ENCODE results near the gene KLHDC4. TPM values are rescaled to one million over a fixed set of nuclear protein-coding genes. Genes with fewer than 3 reads are reported as not detected.

KLHDC4 gene
- total and polyA plus RNA-seq, 7 donors: 12.7 to 71.0 (median 25.5) TPM

GRCh38 chr16:87680272-87680644, 85.5 kb downstream of the KLHDC4 start:
- intact Hi-C loops (cut with DNase I): no loop called here
- TF ChIP-seq POLR2A (IDR thresholded peaks at IDR 0.05) (no peak), EP300 (IDR thresholded peaks at IDR 0.05) (no peak), CTCF (IDR thresholded peaks at IDR 0.05) (no peak), POLR2AphosphoS5 (IDR thresholded peaks at IDR 0.05) (no peak)

DNA sequence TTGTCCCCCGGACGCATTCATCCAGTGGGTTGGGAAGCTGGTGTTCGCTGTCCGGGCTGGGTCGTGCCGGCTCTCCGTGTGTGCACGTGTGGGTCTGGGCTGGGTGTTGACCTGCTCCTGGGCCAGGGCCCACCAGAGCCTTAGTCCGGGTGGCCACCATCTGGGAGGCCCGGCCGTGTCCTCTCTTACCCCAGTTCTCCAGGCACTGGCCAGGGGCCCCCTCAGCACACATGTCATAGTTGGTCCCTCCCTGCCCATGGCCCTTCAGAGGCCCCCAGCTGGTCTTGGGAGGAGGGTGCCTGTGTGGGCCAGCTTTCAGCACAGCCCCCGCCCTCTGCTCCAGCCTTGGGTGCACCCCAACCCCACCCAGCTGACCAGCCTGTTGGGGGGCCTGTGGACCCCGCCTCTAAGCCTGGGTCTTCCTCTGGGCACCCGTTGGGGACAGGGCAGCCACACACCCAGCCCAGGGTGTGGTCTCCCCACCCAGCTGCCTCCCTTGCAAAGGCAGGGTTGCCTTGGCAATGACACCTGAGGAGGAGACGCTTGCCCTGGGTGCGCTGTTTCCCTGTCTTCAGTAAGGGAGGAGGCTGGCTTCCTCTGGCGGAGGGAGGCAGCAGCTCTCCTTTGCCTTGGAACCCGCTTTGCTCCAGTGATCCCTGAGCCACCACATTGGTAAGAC, 86.1 kb downstream of the KLHDC4 start:
- DNase-seq: no peak
- no peak overlapping the region for H3K27ac ChIP-seq
- peaks cover 0 to 53% (median 0%) of the 10 kb centered on the region in 3 donors for H3K27me3 ChIP-seq
- intact Hi-C loops (cut with DNase I): no loop called here
- H3K9me3 ChIP-seq: no peaks in the 10 kb centered on the region
- no peak overlapping the region for H3K4me3 ChIP-seq
- no peaks in the 10 kb centered on the region for H3K4me1 ChIP-seq
- H3K36me3 ChIP-seq: no peaks in the 10 kb centered on the region
- WGBS, 2 donors: 55 to 78% methylated on average over 18 of the region's 18 CpGs
- TF ChIP-seq POLR2AphosphoS5 (IDR thresholded peaks at IDR 0.05) (no peak), EP300 (IDR thresholded peaks at IDR 0.05) (no peak), CTCF (IDR thresholded peaks at IDR 0.05) (no peak), POLR2A (IDR thresholded peaks at IDR 0.05) (no peak)

More at GRCh38 chr16:87680272-87680644, 85.5 kb downstream of the KLHDC4 start:
- H3K27ac ChIP-seq: no peak overlapping the region
- DNase-seq: no peak
- H3K4me3 ChIP-seq: no peak overlapping the region
- H3K9me3 ChIP-seq: no peaks in the 10 kb centered on the region
- H3K4me1 ChIP-seq: no peaks in the 10 kb centered on the region
- H3K27me3 ChIP-seq: peaks cover 0 to 56% (median 2%) of the 10 kb centered on the region in 3 donors
- WGBS, 2 donors: 77 to 86% methylated on average over 17 of the region's 17 CpGs
- H3K36me3 ChIP-seq: no peaks in the 10 kb centered on the region

- no peaks in the 10 kb centered on the region for H3K4me1 ChIP-seq
- no peak overlapping the region for H3K27ac ChIP-seq
- no peak for TF ChIP-seq CTCF (IDR thresholded peaks at IDR 0.05)
- no peak for TF ChIP-seq EP300 (IDR thresholded peaks at IDR 0.05)
- no peak for TF ChIP-seq POLR2AphosphoS5 (IDR thresholded peaks at IDR 0.05)
- TF ChIP-seq POLR2A (IDR thresholded peaks at IDR 0.05): no peak
- H3K9me3 ChIP-seq: no peaks in the 10 kb centered on the region
- intact Hi-C loops (cut with DNase I): no loop called here
- H3K4me3 ChIP-seq: no peak overlapping the region
- H3K36me3 ChIP-seq: no peaks in the 10 kb centered on the region
- peaks cover 0 to 42% (median 0%) of the 10 kb centered on the region in 3 donors for H3K27me3 ChIP-seq
- 57 to 58% methylated on average over 14 of the region's 14 CpGs for WGBS, 2 donors
- DNase-seq: no peak
Measured at GRCh38 chr16:87678618-87679017, 87.2 kb downstream of the KLHDC4 start.

DNA sequence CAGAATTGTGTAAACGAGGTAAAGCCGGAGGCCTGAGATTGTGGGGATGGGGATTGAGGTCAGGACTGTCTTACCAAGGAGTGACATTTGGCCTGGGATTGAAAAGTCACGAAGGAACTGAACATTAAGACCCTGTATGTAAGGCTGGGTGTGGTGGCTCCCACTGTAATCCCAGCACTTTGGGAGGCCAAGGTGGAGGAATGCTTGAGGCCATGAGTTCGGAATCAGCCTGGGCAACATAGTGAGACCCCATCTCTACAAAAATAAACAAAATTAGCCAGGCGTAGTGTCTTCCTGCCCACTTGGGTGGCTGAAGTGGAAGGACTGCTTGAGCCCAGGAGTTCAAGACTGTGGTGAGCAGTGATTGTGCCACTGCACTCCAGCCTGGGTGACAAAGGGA, 88.0 kb downstream of the KLHDC4 start:
- Histone ChIP-seq H3K4me3 (no peak overlapping the region), H3K27me3 (peaks cover 0 to 36% (median 0%) of the 10 kb centered on the region in 3 donors), H3K9me3 (no peaks in the 10 kb centered on the region), H3K4me1 (no peaks in the 10 kb centered on the region), H3K27ac (no peak overlapping the region), H3K36me3 (no peaks in the 10 kb centered on the region)
- 79 to 88% methylated on average over 5 of the region's 5 CpGs for WGBS, 2 donors
- no peak for DNase-seq
- TF ChIP-seq CTCF (IDR thresholded peaks at IDR 0.05) (no peak), EP300 (IDR thresholded peaks at IDR 0.05) (no peak), POLR2A (IDR thresholded peaks at IDR 0.05) (no peak), POLR2AphosphoS5 (IDR thresholded peaks at IDR 0.05) (no peak)
- intact Hi-C loops (cut with DNase I): no loop called here
